Measurements from ENCODE around the gene COMMD9. TPM values are rescaled to one million over a fixed set of nuclear protein-coding genes. Genes with fewer than 3 reads are reported as not detected.

Gene COMMD9
- polyA plus RNA-seq, 1 of the 3 experiments (the other 2 are of a cell fraction) = 44.2 TPM

GRCh38 chr11:36268337-36268985 lies 20.8 kb downstream of the COMMD9 start:
- CTCF ChIA-PET = interaction anchor here (1.1 to 8.1 kb wide), 9 partner anchors 10 to 653 kb away, joined by 4 to 88 read pairs (median 14); partner anchors contain the start of gene FJX1
- no peak overlapping the region for H3K27ac ChIP-seq (ENCODE audit: low read depth in 2 of 2, low read length in 1 of 2)
- H2AFZ ChIP-seq (ENCODE audit: low read depth) = no peak overlapping the region
- H3F3A ChIP-seq (replicated peaks; ENCODE audit: insufficient read depth) = no peaks in the 10 kb centered on the region
- H3K79me2 ChIP-seq (ENCODE audit: insufficient read depth) = no peaks in the 10 kb centered on the region
- DNase-seq = no peak
- no peak overlapping the region for H3K4me2 ChIP-seq
- H3K9me2 ChIP-seq = no peaks in the 10 kb centered on the region
- no peaks in the 10 kb centered on the region for H4K20me1 ChIP-seq (ENCODE audit: insufficient read depth)
- peaks cover 0 to 6% of the 10 kb centered on the region in 2 experiments; a peak in 1 of 4 replicates for H3K4me1 ChIP-seq (ENCODE audit: control insufficient read depth in 1 of 2, insufficient read depth in 2 of 2, low read depth in 1 of 2, low read length in 1 of 2)
- peaks cover 18 to 20% of the 10 kb centered on the region in 2 experiments for H3K36me3 ChIP-seq (replicated peaks in 1 of 2; ENCODE audit: control insufficient read depth in 1 of 2, insufficient read depth in 2 of 2, low read length in 1 of 2)
- H3K27me3 ChIP-seq (ENCODE audit: insufficient read depth) = no peaks in the 10 kb centered on the region
- H3K9ac ChIP-seq = no peak overlapping the region
- TF ChIP-seq RAD21 (IDR thresholded peaks at IDR 0.05; ENCODE audit: low read length) (no peak), RFX5 (IDR thresholded peaks at IDR 0.05; ENCODE audit: low read length) (no peak), MEF2A (IDR thresholded peaks at IDR 0.05; ENCODE audit: borderline replicate concordance, low read depth) (no peak), PBX3 (IDR thresholded peaks at IDR 0.05) (no peak), FOSL2 (IDR thresholded peaks at IDR 0.05; ENCODE audit: borderline replicate concordance, low read depth) (no peak), MXI1 (IDR thresholded peaks at IDR 0.05; ENCODE audit: low read depth, low read length) (no peak), TEAD4 (IDR thresholded peaks at IDR 0.05; ENCODE audit: borderline replicate concordance, insufficient read depth) (no peak), EZH2phosphoT487 (IDR thresholded peaks at IDR 0.05; ENCODE audit: borderline replicate concordance, low read depth) (no peak), EP300 (IDR thresholded peaks at IDR 0.05; ENCODE audit: borderline replicate concordance in 1 of 2, low read depth in 1 of 2, low read length in 1 of 2) (no peak), TCF12 (IDR thresholded peaks at IDR 0.05) (no peak), FOXJ3 (CRISPR knock-in tag; IDR thresholded peaks at IDR 0.05) (no peak), TAF1 (IDR thresholded peaks at IDR 0.05; ENCODE audit: borderline replicate concordance, low read depth, low read length) (no peak), RXRA (IDR thresholded peaks at IDR 0.05; ENCODE audit: borderline replicate concordance, low read depth) (no peak), NFIC (IDR thresholded peaks at IDR 0.05; ENCODE audit: borderline replicate concordance) (no peak)
- 69% methylated on average over 8 of the region's 8 CpGs for WGBS (ENCODE audit: low lambda C conversion rate)
- no peak overlapping the region for H3K4me3 ChIP-seq (ENCODE audit: low read depth in 2 of 2, low read length in 1 of 2)
- no peaks in the 10 kb centered on the region for H3K9me3 ChIP-seq
- POLR2A ChIA-PET = no interaction called here

- H3K27me3 ChIP-seq (ENCODE audit: insufficient read depth) = no peaks in the 10 kb centered on the region
- no peaks in the 10 kb centered on the region for H3K9me3 ChIP-seq
- H4K20me1 ChIP-seq (ENCODE audit: insufficient read depth) = no peaks in the 10 kb centered on the region
- ChIA-PET POLR2A (no interaction called here), CTCF (interaction anchor here (0.6 to 8.1 kb wide), 41 partner anchors 9 to 803 kb away, joined by 3 to 88 read pairs (median 5); partner anchors contain the start of gene FJX1)
- H3K9me2 ChIP-seq = no peaks in the 10 kb centered on the region
- H3K27ac ChIP-seq (ENCODE audit: low read depth in 2 of 2, low read length in 1 of 2) = no peak overlapping the region
- WGBS (ENCODE audit: low lambda C conversion rate) = 51% methylated on average over 5 of the region's 5 CpGs
- no peaks in the 10 kb centered on the region for H3K79me2 ChIP-seq (ENCODE audit: insufficient read depth)
- no peak overlapping the region for H3K4me2 ChIP-seq
- H3K4me1 ChIP-seq (ENCODE audit: control insufficient read depth in 1 of 2, insufficient read depth in 2 of 2, low read depth in 1 of 2, low read length in 1 of 2) = peaks cover 0 to 6% of the 10 kb centered on the region in 2 experiments; a peak in 1 of 4 replicates
- DNase-seq = no peak
- no peaks in the 10 kb centered on the region for H3F3A ChIP-seq (replicated peaks; ENCODE audit: insufficient read depth)
- no peak overlapping the region for H3K9ac ChIP-seq
- no peak overlapping the region for H2AFZ ChIP-seq (ENCODE audit: low read depth)
- H3K36me3 ChIP-seq (replicated peaks in 1 of 2; ENCODE audit: control insufficient read depth in 1 of 2, insufficient read depth in 2 of 2, low read length in 1 of 2) = peaks cover 8% of the 10 kb centered on the region in 2 experiments
- H3K4me3 ChIP-seq (ENCODE audit: low read depth in 2 of 2, low read length in 1 of 2) = no peak overlapping the region
- TF ChIP-seq JUND (IDR thresholded peaks at IDR 0.05) = no peak
- no peak for TF ChIP-seq GATA2 (CRISPR knock-in tag; IDR thresholded peaks at IDR 0.05)
- no peak for TF ChIP-seq ELF1 (IDR thresholded peaks at IDR 0.05)
- no peak for TF ChIP-seq GABPA (IDR thresholded peaks at IDR 0.05; ENCODE audit: low read depth)
- TF ChIP-seq MEF2A (IDR thresholded peaks at IDR 0.05; ENCODE audit: borderline replicate concordance, low read depth) = no peak
- no peak for TF ChIP-seq MAX (IDR thresholded peaks at IDR 0.05; ENCODE audit: low read depth)
- no peak for TF ChIP-seq SMC3 (IDR thresholded peaks at IDR 0.05; ENCODE audit: low read depth, low read length)
- no peak for TF ChIP-seq POLR2AphosphoS5 (IDR thresholded peaks at IDR 0.05; ENCODE audit: low read depth, low read length)
- TF ChIP-seq TCF12 (IDR thresholded peaks at IDR 0.05) = no peak
- no peak for TF ChIP-seq FOXJ3 (CRISPR knock-in tag; IDR thresholded peaks at IDR 0.05)
- TF ChIP-seq FOSL2 (IDR thresholded peaks at IDR 0.05; ENCODE audit: borderline replicate concordance, low read depth) = no peak
- TF ChIP-seq SIN3A (IDR thresholded peaks at IDR 0.05; ENCODE audit: borderline replicate concordance, low read depth, low read length) = no peak
- TF ChIP-seq YY1 (IDR thresholded peaks at IDR 0.05; ENCODE audit: low read depth) = no peak
- no peak for TF ChIP-seq ZBTB33 (IDR thresholded peaks at IDR 0.05; ENCODE audit: borderline replicate concordance, low read depth)
- no peak for TF ChIP-seq USF1 (IDR thresholded peaks at IDR 0.05; ENCODE audit: borderline replicate concordance, low read depth)
These were observed 22.5 kb downstream of the COMMD9 start for GRCh38 chr11:36266767-36267166.
